Pons (tissue), 1 donor: ENCODE data around the gene SH3TC2.
A peak's percentile ranks its signal among the peaks of the same experiment; 100 is the strongest.

Source experiments
- DNase-seq: peaks from one replicate; pipeline ENCODE4 v3.0.0-alpha.2; 2016; ENCODE audit warnings: low spot score

SH3TC2 gene

GRCh38 chr5:148970876-148971275, 92.0 kb downstream of the SH3TC2 start:
- DNase-seq, result no peak

- DNase-seq, result peak; percentile 33
Observed at GRCh38 chr5:148970228-148970627, 92.6 kb downstream of the SH3TC2 start.

- no peak for DNase-seq
Observed at GRCh38 chr5:148969291-148969690, 93.6 kb downstream of the SH3TC2 start.

- DNase-seq, result no peak
Observed at GRCh38 chr5:148968311-148968710, 94.6 kb downstream of the SH3TC2 start.

GRCh38 chr5:148967783-148968182, 95.1 kb downstream of the SH3TC2 start:
- no peak for DNase-seq

GRCh38 chr5:148966938-148967337, 95.9 kb downstream of the SH3TC2 start:
- DNase-seq, result no peak

GRCh38 chr5:148966348-148966747, 96.5 kb downstream of the SH3TC2 start:
- DNase-seq, result no peak

- no peak for DNase-seq
Observed at GRCh38 chr5:148965511-148966265, 97.2 kb downstream of the SH3TC2 start.

GRCh38 chr5:148963664-148964063, 99.2 kb downstream of the SH3TC2 start:
- DNase-seq, result peak; percentile 25

GRCh38 chr5:148962761-148963324, 100.0 kb downstream of the SH3TC2 start:
- no peak for DNase-seq

- no peak for DNase-seq
Observed at GRCh38 chr5:148962200-148962550, 100.7 kb downstream of the SH3TC2 start.

- DNase-seq, result no peak
Observed at GRCh38 chr5:148961261-148962199, 101.3 kb downstream of the SH3TC2 start.

GRCh38 chr5:148960070-148960769, 102.6 kb downstream of the SH3TC2 start:
- DNase-seq, result no peak

GRCh38 chr5:148957591-148958202, 105.2 kb downstream of the SH3TC2 start:
- DNase-seq, result peak; percentile 44

GRCh38 chr5:148956477-148957385, 106.1 kb downstream of the SH3TC2 start:
- DNase-seq, result no peak
